GM12873 (cell line): ENCODE measurements around the gene CDKN2B-AS1.

Source experiments
- CTCF ChIP-seq: IDR thresholded peaks from 2 replicates; pipeline ENCODE4 v1.5.1; 2012; ENCODE audit warnings: low read depth, mild to moderate bottlenecking, moderate library complexity, low read length, control low read depth; ENCODE audit not compliant: insufficient read depth; ENCODE audit errors: missing control alignments

Gene CDKN2B-AS1

GRCh38 chr9:21984101-21984500 lies 10.5 kb upstream of the CDKN2B-AS1 start:
- TF ChIP-seq CTCF: no peak

GRCh38 chr9:21985964-21986667 lies 8.5 kb upstream of the CDKN2B-AS1 start:
- TF ChIP-seq CTCF: no peak

- TF ChIP-seq CTCF: no peak
Observed at GRCh38 chr9:21988056-21988990, 6.3 kb upstream of the CDKN2B-AS1 start.

GRCh38 chr9:21989440-21990189 lies 5.0 kb upstream of the CDKN2B-AS1 start:
- TF ChIP-seq CTCF: no peak

- TF ChIP-seq CTCF: no peak
Observed at GRCh38 chr9:21991072-21991959, 3.3 kb upstream of the CDKN2B-AS1 start.

GRCh38 chr9:21993007-21993406 lies 1.6 kb upstream of the CDKN2B-AS1 start:
- no peak for TF ChIP-seq CTCF
